K562 (cell line): ENCODE results near the gene FHDC1. TPM values are rescaled to one million over a fixed set of nuclear protein-coding genes. Genes with fewer than 3 reads are reported as not detected.

Experiments used
- ATAC-seq: fragments of 200-7000 bp; cut with Tn5 transposase; 3 replicates; pipeline ENCODE4 v1.9.1; 2020; ENCODE audit warnings: moderate library complexity
- BruUV-seq: library from RNA; stranded (reverse); fragments of 400-500 nt; replicated peaks from 2 replicates; lab custom pipeline; 2021; lab: Mats Ljungman, UMichigan
- CTCF ChIA-PET: fragments of 300-600 bp; formaldehyde crosslinking; extraction: SDS; loops from one replicate; lab custom pipeline; 2021; ENCODE audit warnings: low intra/inter-chr PET ratio; lab: Yijun Ruan, JAX
- POLR2A ChIA-PET: fragments of 300-600, 350-650 bp; sonication (Branson Sonifier 250); formaldehyde crosslinking; extraction: SDS; loops from one replicate; lab custom pipeline; 2021; ENCODE audit warnings: antibody characterized with exemption, inconsistent platforms; lab: Yijun Ruan, JAX
- DNase-seq, 4 experiments: peaks; one replicate each; pipeline versions ENCODE4 v3.0.0 to v3.0.0-alpha.2; 2011 to 2018; ENCODE audit warnings: low spot score in 3 of 4, mixed read lengths in 3 of 4; ENCODE audit errors: extremely low read depth in 1 of 4
- FAIRE-seq: peaks from 2 replicates; lab custom pipeline; 2011; peaks lifted over from hg19 to GRCh38; lab: Jason Lieb, UNC
- H2AFZ ChIP-seq: 2 replicates; pipeline ENCODE4 v1.6.0; 2011; ENCODE audit warnings: low read depth, low read length, control low read depth, inconsistent platforms
- H3K27ac ChIP-seq: fragments of 200-600 bp; 3 replicates; pipeline ENCODE4 v1.8.0; 2011; ENCODE audit warnings: low read depth, mild to moderate bottlenecking, control low read depth, inconsistent platforms, low read length, moderate library complexity, mixed read lengths; ENCODE audit errors: extremely low read depth
- H3K27me3 ChIP-seq, 2 experiments: fragments of 300-600 bp in 1 of 2; 2 replicates in 1 of 2; 3 replicates in 1 of 2; pipeline versions ENCODE4 v1.6.0 to v1.8.0; 2011; ENCODE audit warnings: inconsistent platforms in 2 of 2, low read length in 2 of 2, mild to moderate bottlenecking in 1 of 2, mixed read lengths in 1 of 2, moderate library complexity in 1 of 2; ENCODE audit not compliant: control insufficient read depth in 2 of 2, insufficient read depth in 2 of 2
- H3K36me3 ChIP-seq: fragments of 300-600 bp; 3 replicates; pipeline ENCODE4 v1.8.0; 2011; ENCODE audit warnings: mild to moderate bottlenecking, low read length, inconsistent platforms; ENCODE audit not compliant: control insufficient read depth, insufficient read depth
- H3K4me1 ChIP-seq, 2 experiments: fragments of 200-600 bp in 1 of 2; replicated peaks in 1 of 2; 2 replicates in 1 of 2; 3 replicates in 1 of 2; pipeline versions ENCODE4 v1.5.1 to v1.8.0; 2011; ENCODE audit warnings: inconsistent platforms in 2 of 2, low read length in 2 of 2, mild to moderate bottlenecking in 1 of 2, mixed read lengths in 1 of 2, moderate library complexity in 1 of 2; ENCODE audit not compliant: control insufficient read depth in 2 of 2, insufficient read depth in 2 of 2
- H3K4me2 ChIP-seq: 2 replicates; pipeline ENCODE4 v1.6.1; 2011; ENCODE audit warnings: low read length, control low read depth, inconsistent platforms, mixed read lengths; ENCODE audit not compliant: insufficient read depth
- H3K4me3 ChIP-seq: fragments of 200-600 bp; sonication (generic), shearing (Covaris generic); 2 replicates; pipeline ENCODE4 v1.5.1; 2016; ENCODE audit warnings: control low read depth, inconsistent platforms
- H3K79me2 ChIP-seq: fragments of 200-600 bp; 3 replicates; pipeline ENCODE4 v1.8.0; 2011; ENCODE audit warnings: low read length, inconsistent platforms; ENCODE audit not compliant: control insufficient read depth, insufficient read depth
- H3K9ac ChIP-seq, 2 experiments: 2 replicates each; pipeline versions ENCODE4 v1.6.0 to v1.6.1; 2011; ENCODE audit warnings: low read depth in 2 of 2, low read length in 2 of 2, control low read depth in 1 of 2, inconsistent platforms in 1 of 2, mild to moderate bottlenecking in 1 of 2, mixed read lengths in 1 of 2; ENCODE audit not compliant: insufficient read depth in 1 of 2
- H3K9me1 ChIP-seq: one replicate; pipeline ENCODE4 v1.6.0; 2011; ENCODE audit warnings: inconsistent platforms, mild to moderate bottlenecking, low read length, moderate library complexity; ENCODE audit not compliant: control insufficient read depth, insufficient read depth
- H3K9me3 ChIP-seq: replicated peaks from 2 replicates; pipeline ENCODE4 v1.5.1; 2011; ENCODE audit warnings: low read depth, low read length, inconsistent platforms; ENCODE audit not compliant: control insufficient read depth, insufficient read depth
- H4K20me1 ChIP-seq: replicated peaks from 2 replicates; pipeline ENCODE4 v1.6.1; 2011; ENCODE audit warnings: low read length, inconsistent platforms, mixed read lengths; ENCODE audit not compliant: control insufficient read depth, insufficient read depth
- CEBPB ChIP-seq: fragments of 450-650 bp; IDR thresholded peaks from 2 replicates; pipeline ENCODE4 v1.6.1; 2016; ENCODE audit warnings: missing genetic modification characterization, missing compliant biosample characterization
- ELF1 ChIP-seq: fragments of 200-800 bp; sonication (Bioruptor generic); IDR thresholded peaks from 2 replicates; pipeline ENCODE4 v1.6.1; 2016; ENCODE audit warnings: missing genetic modification characterization, missing compliant biosample characterization
- JUNB ChIP-seq: fragments of 450-650 bp; formaldehyde crosslinking; conservative IDR thresholded peaks from 2 replicates; pipeline ENCODE4 v1.4.0; 2020; ENCODE audit warnings: mild to moderate bottlenecking
- NFXL1 ChIP-seq: fragments of 450-650 bp; formaldehyde crosslinking; IDR thresholded peaks from 2 replicates; pipeline ENCODE4 v1.4.0; 2021; ENCODE audit warnings: mild to moderate bottlenecking
- NR1H2 ChIP-seq: sonication (generic); formaldehyde crosslinking; IDR thresholded peaks from 2 replicates; pipeline ENCODE4 v1.4.0; 2020; ENCODE audit warnings: mild to moderate bottlenecking, missing genetic modification reagents
- RB1 ChIP-seq: fragments of 450-650 bp; IDR thresholded peaks from 2 replicates; pipeline ENCODE4 v1.6.1; 2017; ENCODE audit warnings: low read depth, mild to moderate bottlenecking
- RFX1 ChIP-seq: fragments of 450-650 bp; IDR thresholded peaks from 2 replicates; pipeline ENCODE4 v1.6.1; 2016; ENCODE audit warnings: mild to moderate bottlenecking, moderate library complexity
- SMARCC2 ChIP-seq: fragments of 450-650 bp; IDR thresholded peaks from 2 replicates; pipeline ENCODE4 v1.6.1; 2017; ENCODE audit warnings: antibody characterized with exemption, moderate library complexity, mild to moderate bottlenecking, low read depth
- SMARCE1 ChIP-seq: fragments of 450-650 bp; IDR thresholded peaks from 2 replicates; pipeline ENCODE4 v1.7.1; 2016; ENCODE audit warnings: mild to moderate bottlenecking
- SRSF9 ChIP-seq: fragments of 200-400 bp; formaldehyde crosslinking; IDR thresholded peaks from 2 replicates; pipeline ENCODE4 v1.6.1; 2017; ENCODE audit warnings: low read depth, low read length, borderline replicate concordance
- STAT5A ChIP-seq: IDR thresholded peaks from 2 replicates; pipeline ENCODE4 v1.6.1; 2012; ENCODE audit warnings: low read length, inconsistent platforms, borderline replicate concordance
- SUPT5H ChIP-seq: fragments of 450-650 bp; IDR thresholded peaks from 2 replicates; pipeline ENCODE4 v1.6.1; 2016
- ZBED1 ChIP-seq: IDR thresholded peaks from 2 replicates; pipeline ENCODE4 v1.6.1; 2014
- ZNF23 ChIP-seq: fragments of 250-450 bp; sonication (Bioruptor Pico); IDR thresholded peaks from 2 replicates; pipeline ENCODE4 v1.4.0; 2020; ENCODE audit warnings: mild to moderate bottlenecking
- WGBS: fragments of 100-300 bp; shearing (Covaris generic); methylation state at CpG from one replicate; pipeline ENCODE4 v1.1.6; 2016; ENCODE audit warnings: low coverage, mixed read lengths; ENCODE audit not compliant: insufficient coverage; ENCODE audit errors: missing lambda C conversion rate; 5-methylcytosine and 5-hydroxymethylcytosine counted together
- in situ Hi-C: fragments of 300-500 bp; cut with MboI; formaldehyde crosslinking; loops from 4 replicates; pipeline ENCODE4 v1.15.0; 2018; ENCODE audit warnings: inconsistent platforms, mixed read lengths
- intact Hi-C: fragments of 100-400 bp; cut with micrococcal nuclease; formaldehyde crosslinking; loops from 2 replicates; pipeline ENCODE4 v1.14.2; 2022
- polyA plus RNA-seq, 8 experiments: library from polyadenylated mRNA; depleted of rRNA in 4 of 8; stranded (reverse) in 5 of 8; unstranded in 3 of 8; fragments of >200 nt; fragmentation: Nextera tagmentation in 2 of 8; fragmentation: Illumina TruSeq in 1 of 8; extraction: Ambion mirVana in 2 of 8; extraction: Trizol in 1 of 8; gene quantifications; 2 replicates each; pipeline versions ENCODE4 v1.2.1 to v1.2.3, GENCODE V29; 2011 to 2014; ENCODE audit warnings: inconsistent platforms in 1 of 8, missing spikeins in 1 of 8
- total RNA-seq, 7 experiments: library from RNA; depleted of rRNA in 6 of 7; stranded (reverse); fragments of >200 nt in 6 of 7; fragmentation: Illumina TruSeq in 2 of 7; extraction: Trizol in 2 of 7; gene quantifications; 2 replicates each; pipeline versions ENCODE4 v1.2.1 to v1.2.3, GENCODE V29; 2011 to 2021; ENCODE audit warnings: low replicate concordance in 1 of 7

FHDC1 gene
- total and polyA plus RNA-seq, 9 of the 15 experiments (the other 6 are each of a cell fraction or from before 2014, with no cell fraction given) = 0.01 to 0.43 (median 0.07) TPM

DNA sequence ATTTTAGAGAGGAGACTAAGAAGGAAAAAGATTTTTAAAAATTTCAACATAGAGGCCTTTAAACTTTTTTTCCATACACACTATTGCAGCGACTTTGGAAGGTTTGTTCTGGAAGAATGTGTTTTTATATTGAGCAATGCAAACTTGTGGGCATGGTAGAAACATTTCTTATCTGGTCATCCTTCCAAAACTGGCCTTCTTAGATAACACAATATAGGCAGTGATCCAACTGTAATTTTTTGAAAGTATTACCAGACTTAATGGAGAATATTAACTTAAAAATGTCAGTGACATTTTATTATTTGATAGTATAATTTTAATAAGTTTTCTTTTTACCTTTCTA is 25.6 kb downstream of the FHDC1 start (continued):
- no peak for TF ChIP-seq SUPT5H
- TF ChIP-seq CEBPB (tag) = peak; percentile 75

- Histone ChIP-seq H3K36me3 (no peaks in the 10 kb centered on the region), H2AFZ (peak overlapping the region; percentile 16; the same call in 1 of the 2 replicates), H3K27ac (no peak overlapping the region), H3K4me3 (no peak overlapping the region), H3K9me3 (no peaks in the 10 kb centered on the region), H3K4me2 (no peak overlapping the region), H4K20me1 (no peaks in the 10 kb centered on the region), H3K79me2 (no peaks in the 10 kb centered on the region), H3K4me1 (peaks cover 3 to 17% of the 10 kb centered on the region in 2 experiments; a peak in 4 of 5 replicates), H3K27me3 (peaks cover 0 to 8% of the 10 kb centered on the region in 2 experiments; a peak in 1 of 5 replicates), H3K9me1 (no peaks in the 10 kb centered on the region), H3K9ac (no peak overlapping the region)
- no peak for ATAC-seq
- in situ Hi-C loops = no loop called here
- BruUV-seq = no TSS peak
- CTCF ChIA-PET = no interaction called here
- no peak for DNase-seq
- POLR2A ChIA-PET = no interaction called here
- WGBS = 14% methylated on average over 5 of the region's 5 CpGs
- FAIRE-seq = no peak
- TF ChIP-seq STAT5A (no peak), SMARCE1 (no peak), RB1 (no peak), JUNB (no peak), SUPT5H (no peak), NFXL1 (CRISPR knock-in tag) (no peak), ZBED1 (no peak), ELF1 (tag) (no peak), SRSF9 (no peak), NR1H2 (CRISPR knock-in tag) (no peak), SMARCC2 (no peak), ZNF23 (CRISPR knock-in tag) (no peak), RFX1 (no peak)
- intact Hi-C loops = no loop called here
Measured at GRCh38 chr4:152962150-152962549, 26.0 kb downstream of the FHDC1 start.
